WTC11 (cell line): ENCODE measurements around the gene CYP3A4. TPM values are rescaled to one million over a fixed set of nuclear protein-coding genes. Genes with fewer than 3 reads are reported as not detected.

Source experiments
- ATAC-seq: fragments of 200-7000 bp; cut with Tn5 transposase; 2 replicates; pipeline ENCODE4 v1.10.0; 2021; ENCODE audit warnings: mild to moderate bottlenecking, moderate library complexity
- CTCF ChIA-PET: fragments of 300-600 bp; sonication (Branson Sonifier 250); formaldehyde crosslinking; loops from one replicate; lab custom pipeline; 2021; ENCODE audit warnings: antibody characterized with exemption; lab: Charles Lee
- POLR2A ChIA-PET: fragments of 350-600 bp; sonication (Branson Sonifier 250); formaldehyde crosslinking; loops from one replicate; lab custom pipeline; 2021; ENCODE audit warnings: antibody characterized with exemption; lab: Charles Lee
- DNase-seq: peaks from one replicate; pipeline ENCODE4 v3.0.0; 2021; ENCODE audit warnings: low spot score
- H3K27ac Mint-ChIP-seq: 2 replicates; pipeline ENCODE4 v1.8.0; 2021; ENCODE audit warnings: mixed read lengths
- H3K27me3 Mint-ChIP-seq: 2 replicates; pipeline ENCODE4 v1.8.0; 2021; ENCODE audit warnings: low read depth, mild to moderate bottlenecking, moderate library complexity, mixed read lengths
- H3K36me3 Mint-ChIP-seq: 2 replicates; pipeline ENCODE4 v1.8.0; 2021; ENCODE audit warnings: mixed read lengths
- H3K4me1 Mint-ChIP-seq: 2 replicates; pipeline ENCODE4 v1.8.0; 2022; ENCODE audit warnings: mixed read lengths
- H3K4me3 Mint-ChIP-seq: 2 replicates; pipeline ENCODE4 v1.8.0; 2021; ENCODE audit warnings: mild to moderate bottlenecking, moderate library complexity, mixed read lengths
- H3K9me3 Mint-ChIP-seq: 2 replicates; pipeline ENCODE4 v1.8.0; 2021; ENCODE audit warnings: mixed read lengths
- ELF4 ChIP-seq: sonication (generic); formaldehyde crosslinking; IDR thresholded peaks from 2 replicates; pipeline ENCODE4 v1.8.1; 2022; ENCODE audit warnings: low read depth, mild to moderate bottlenecking, moderate library complexity, missing genetic modification reagents
- FOXK1 ChIP-seq: sonication (generic); formaldehyde crosslinking; IDR thresholded peaks from 2 replicates; pipeline ENCODE4 v1.8.0; 2022; ENCODE audit warnings: mild to moderate bottlenecking, moderate library complexity, missing genetic modification reagents
- FOXP1 ChIP-seq: sonication (generic); formaldehyde crosslinking; IDR thresholded peaks from 2 replicates; pipeline ENCODE4 v1.8.0; 2022; ENCODE audit warnings: missing genetic modification reagents, mild to moderate bottlenecking, moderate library complexity, borderline replicate concordance
- GRHL2 ChIP-seq: fragments of 250-450 bp; sonication (Bioruptor Pico); IDR thresholded peaks from 2 replicates; pipeline ENCODE4 v1.8.0; 2022; ENCODE audit warnings: mild to moderate bottlenecking, moderate library complexity; ENCODE audit not compliant: insufficient replicate concordance, severe bottlenecking
- MXD4 ChIP-seq: fragments of 250-450 bp; sonication (Bioruptor Pico); IDR thresholded peaks from 2 replicates; pipeline ENCODE4 v1.8.0; 2021; ENCODE audit warnings: mild to moderate bottlenecking, moderate library complexity, borderline replicate concordance
- NFE2L1 ChIP-seq: sonication (generic); formaldehyde crosslinking; IDR thresholded peaks from 2 replicates; pipeline ENCODE4 v1.8.1; 2023; ENCODE audit warnings: missing genetic modification reagents
- NFYB ChIP-seq: sonication (generic); formaldehyde crosslinking; conservative IDR thresholded peaks from 2 replicates; pipeline ENCODE4 v1.8.0; 2022; ENCODE audit warnings: low read depth, missing genetic modification reagents
- RELA ChIP-seq: sonication (generic); formaldehyde crosslinking; IDR thresholded peaks from 2 replicates; pipeline ENCODE4 v1.8.1; 2022; ENCODE audit warnings: missing genetic modification reagents, mild to moderate bottlenecking, borderline replicate concordance
- ZBTB21 ChIP-seq: sonication (generic); formaldehyde crosslinking; IDR thresholded peaks from 2 replicates; pipeline ENCODE4 v1.8.1; 2023; ENCODE audit warnings: mild to moderate bottlenecking, missing genetic modification reagents, borderline replicate concordance
- ZNF138 ChIP-seq: sonication (generic); formaldehyde crosslinking; conservative IDR thresholded peaks from 2 replicates; pipeline ENCODE4 v1.8.1; 2022; ENCODE audit warnings: mild to moderate bottlenecking, moderate library complexity, missing genetic modification reagents
- ZNF263 ChIP-seq: sonication (generic); formaldehyde crosslinking; IDR thresholded peaks from 2 replicates; pipeline ENCODE4 v1.8.1; 2022; ENCODE audit warnings: low read depth, mild to moderate bottlenecking, moderate library complexity, missing genetic modification reagents
- total RNA-seq: library from RNA; stranded (reverse); gene quantifications from 3 replicates; pipeline ENCODE4 v1.2.3, GENCODE V29; 2021
- TF ChIP-seq, protein P1 (sequence below): sonication (generic); formaldehyde crosslinking; IDR thresholded peaks from 2 replicates; pipeline ENCODE4 v1.8.1; 2022; ENCODE audit warnings: low read depth, mild to moderate bottlenecking, moderate library complexity, missing genetic modification reagents, borderline replicate concordance
- TF ChIP-seq, protein P2 (sequence below): sonication (generic); formaldehyde crosslinking; IDR thresholded peaks from 2 replicates; pipeline ENCODE4 v1.8.0; 2022; ENCODE audit warnings: mild to moderate bottlenecking, missing genetic modification reagents
- TF ChIP-seq, protein P3 (sequence below): fragments of 250-450 bp; sonication (Bioruptor Pico); IDR thresholded peaks from 2 replicates; pipeline ENCODE4 v1.9.0; 2021; ENCODE audit warnings: mild to moderate bottlenecking
- TF ChIP-seq, protein P4 (sequence below): sonication (generic); formaldehyde crosslinking; IDR thresholded peaks from 2 replicates; pipeline ENCODE4 v1.8.0; 2023; ENCODE audit warnings: mild to moderate bottlenecking, missing genetic modification reagents
- TF ChIP-seq, protein P5 (sequence below): sonication (generic); formaldehyde crosslinking; IDR thresholded peaks from 2 replicates; pipeline ENCODE4 v1.8.0; 2023; ENCODE audit warnings: missing genetic modification reagents
- TF ChIP-seq, protein P6 (sequence below): fragments of 250-450 bp; sonication (Bioruptor Pico); conservative IDR thresholded peaks from 2 replicates; pipeline ENCODE4 v1.9.0; 2021; ENCODE audit warnings: mild to moderate bottlenecking
- TF ChIP-seq, protein P7 (sequence below): sonication (generic); formaldehyde crosslinking; IDR thresholded peaks from 2 replicates; pipeline ENCODE4 v1.8.1; 2022; ENCODE audit warnings: mild to moderate bottlenecking, moderate library complexity, missing genetic modification reagents
- TF ChIP-seq, protein P8 (sequence below): fragments of 250-450 bp; sonication (Bioruptor Pico); IDR thresholded peaks from 2 replicates; pipeline ENCODE4 v2.1.2; 2022; ENCODE audit warnings: mild to moderate bottlenecking, moderate library complexity

Gene CYP3A4
- total RNA-seq, 1 experiment from 2014 or later: 0.33 TPM

DNA sequence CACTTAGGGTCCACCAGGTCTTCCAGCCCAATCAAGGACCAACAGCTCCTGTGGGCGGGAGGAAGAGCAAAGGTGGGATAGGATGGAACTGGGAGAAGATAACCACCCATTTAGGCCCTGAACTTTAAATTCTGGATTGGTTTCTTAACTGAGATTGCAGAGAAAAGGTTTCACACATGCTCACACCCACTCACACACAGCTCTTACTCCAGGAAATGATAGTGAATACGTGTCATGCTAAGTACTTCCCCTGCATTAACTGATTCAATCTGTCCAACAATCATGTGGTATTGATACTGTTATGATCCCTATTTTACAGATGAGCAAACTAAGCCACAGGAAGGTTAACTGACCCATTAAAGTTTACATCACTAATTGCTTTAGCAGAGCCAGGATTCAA lies 4.6 kb upstream of the CYP3A4 start:
- Mint-ChIP-seq H3K36me3 (no peaks in the 10 kb centered on the region), H3K27ac (no peak overlapping the region), H3K9me3 (no peaks in the 10 kb centered on the region), H3K4me1 (no peaks in the 10 kb centered on the region), H3K27me3 (peaks cover 7% of the 10 kb centered on the region), H3K4me3 (no peak overlapping the region)
- TF ChIP-seq ELF4 (CRISPR knock-in tag): no peak
- TF ChIP-seq, protein P1, sequence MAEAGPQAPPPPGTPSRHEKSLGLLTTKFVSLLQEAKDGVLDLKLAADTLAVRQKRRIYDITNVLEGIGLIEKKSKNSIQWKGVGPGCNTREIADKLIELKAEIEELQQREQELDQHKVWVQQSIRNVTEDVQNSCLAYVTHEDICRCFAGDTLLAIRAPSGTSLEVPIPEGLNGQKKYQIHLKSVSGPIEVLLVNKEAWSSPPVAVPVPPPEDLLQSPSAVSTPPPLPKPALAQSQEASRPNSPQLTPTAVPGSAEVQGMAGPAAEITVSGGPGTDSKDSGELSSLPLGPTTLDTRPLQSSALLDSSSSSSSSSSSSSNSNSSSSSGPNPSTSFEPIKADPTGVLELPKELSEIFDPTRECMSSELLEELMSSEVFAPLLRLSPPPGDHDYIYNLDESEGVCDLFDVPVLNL (CRISPR knock-in tag): no peak
- TF ChIP-seq, protein P2, sequence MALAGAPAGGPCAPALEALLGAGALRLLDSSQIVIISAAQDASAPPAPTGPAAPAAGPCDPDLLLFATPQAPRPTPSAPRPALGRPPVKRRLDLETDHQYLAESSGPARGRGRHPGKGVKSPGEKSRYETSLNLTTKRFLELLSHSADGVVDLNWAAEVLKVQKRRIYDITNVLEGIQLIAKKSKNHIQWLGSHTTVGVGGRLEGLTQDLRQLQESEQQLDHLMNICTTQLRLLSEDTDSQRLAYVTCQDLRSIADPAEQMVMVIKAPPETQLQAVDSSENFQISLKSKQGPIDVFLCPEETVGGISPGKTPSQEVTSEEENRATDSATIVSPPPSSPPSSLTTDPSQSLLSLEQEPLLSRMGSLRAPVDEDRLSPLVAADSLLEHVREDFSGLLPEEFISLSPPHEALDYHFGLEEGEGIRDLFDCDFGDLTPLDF (CRISPR knock-in tag): no peak
- TF ChIP-seq FOXK1: no peak
- TF ChIP-seq ZNF138 (CRISPR knock-in tag): no peak
- TF ChIP-seq MXD4 (CRISPR knock-in tag): no peak
- TF ChIP-seq ZNF263 (CRISPR knock-in tag): no peak
- TF ChIP-seq RELA (CRISPR knock-in tag): no peak
- TF ChIP-seq, protein P3, sequence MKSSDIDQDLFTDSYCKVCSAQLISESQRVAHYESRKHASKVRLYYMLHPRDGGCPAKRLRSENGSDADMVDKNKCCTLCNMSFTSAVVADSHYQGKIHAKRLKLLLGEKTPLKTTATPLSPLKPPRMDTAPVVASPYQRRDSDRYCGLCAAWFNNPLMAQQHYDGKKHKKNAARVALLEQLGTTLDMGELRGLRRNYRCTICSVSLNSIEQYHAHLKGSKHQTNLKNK (CRISPR knock-in tag): no peak
- TF ChIP-seq, protein P4, sequence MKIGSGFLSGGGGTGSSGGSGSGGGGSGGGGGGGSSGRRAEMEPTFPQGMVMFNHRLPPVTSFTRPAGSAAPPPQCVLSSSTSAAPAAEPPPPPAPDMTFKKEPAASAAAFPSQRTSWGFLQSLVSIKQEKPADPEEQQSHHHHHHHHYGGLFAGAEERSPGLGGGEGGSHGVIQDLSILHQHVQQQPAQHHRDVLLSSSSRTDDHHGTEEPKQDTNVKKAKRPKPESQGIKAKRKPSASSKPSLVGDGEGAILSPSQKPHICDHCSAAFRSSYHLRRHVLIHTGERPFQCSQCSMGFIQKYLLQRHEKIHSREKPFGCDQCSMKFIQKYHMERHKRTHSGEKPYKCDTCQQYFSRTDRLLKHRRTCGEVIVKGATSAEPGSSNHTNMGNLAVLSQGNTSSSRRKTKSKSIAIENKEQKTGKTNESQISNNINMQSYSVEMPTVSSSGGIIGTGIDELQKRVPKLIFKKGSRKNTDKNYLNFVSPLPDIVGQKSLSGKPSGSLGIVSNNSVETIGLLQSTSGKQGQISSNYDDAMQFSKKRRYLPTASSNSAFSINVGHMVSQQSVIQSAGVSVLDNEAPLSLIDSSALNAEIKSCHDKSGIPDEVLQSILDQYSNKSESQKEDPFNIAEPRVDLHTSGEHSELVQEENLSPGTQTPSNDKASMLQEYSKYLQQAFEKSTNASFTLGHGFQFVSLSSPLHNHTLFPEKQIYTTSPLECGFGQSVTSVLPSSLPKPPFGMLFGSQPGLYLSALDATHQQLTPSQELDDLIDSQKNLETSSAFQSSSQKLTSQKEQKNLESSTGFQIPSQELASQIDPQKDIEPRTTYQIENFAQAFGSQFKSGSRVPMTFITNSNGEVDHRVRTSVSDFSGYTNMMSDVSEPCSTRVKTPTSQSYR (CRISPR knock-in tag): no peak
- TF ChIP-seq, protein P5, sequence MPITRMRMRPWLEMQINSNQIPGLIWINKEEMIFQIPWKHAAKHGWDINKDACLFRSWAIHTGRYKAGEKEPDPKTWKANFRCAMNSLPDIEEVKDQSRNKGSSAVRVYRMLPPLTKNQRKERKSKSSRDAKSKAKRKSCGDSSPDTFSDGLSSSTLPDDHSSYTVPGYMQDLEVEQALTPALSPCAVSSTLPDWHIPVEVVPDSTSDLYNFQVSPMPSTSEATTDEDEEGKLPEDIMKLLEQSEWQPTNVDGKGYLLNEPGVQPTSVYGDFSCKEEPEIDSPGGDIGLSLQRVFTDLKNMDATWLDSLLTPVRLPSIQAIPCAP: no peak
- no peak for TF ChIP-seq GRHL2
- DNase-seq (no peak), ATAC-seq (no peak)
- CTCF ChIA-PET: no interaction called here
- POLR2A ChIA-PET: no interaction called here

DNA sequence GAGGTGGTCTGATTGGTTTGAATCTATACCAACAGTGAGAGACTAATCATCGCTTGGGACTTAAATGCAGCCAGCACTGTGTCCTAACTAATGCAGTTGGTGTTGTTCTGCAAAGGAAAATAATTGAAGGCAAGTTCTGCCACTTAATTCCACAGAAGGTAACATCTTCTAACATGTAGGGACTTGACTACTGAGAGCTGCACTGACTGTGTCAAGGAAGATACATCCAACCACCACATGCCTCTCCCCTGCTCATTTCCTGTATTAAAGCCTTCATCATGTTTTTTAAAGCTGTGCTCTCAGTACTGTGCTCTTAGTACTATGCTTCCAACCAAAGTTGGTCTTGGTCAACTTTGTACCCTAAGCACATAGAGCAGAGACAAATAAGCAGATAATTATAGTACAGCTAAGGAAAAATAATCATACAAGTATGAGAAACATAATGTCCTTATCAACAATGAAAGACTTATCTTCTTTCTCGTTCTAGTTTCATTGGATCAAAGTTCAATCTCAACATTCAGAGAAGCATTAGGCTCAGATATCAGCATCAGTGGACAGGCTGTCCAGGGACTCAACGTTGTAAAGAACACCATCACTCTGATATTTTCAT lies 2.8 kb upstream of the CYP3A4 start:
- Mint-ChIP-seq H3K4me1 (peaks cover 8% of the 10 kb centered on the region; the same call in 1 of the 2 replicates), H3K36me3 (no peaks in the 10 kb centered on the region), H3K9me3 (no peaks in the 10 kb centered on the region), H3K27ac (no peak overlapping the region), H3K4me3 (no peak overlapping the region), H3K27me3 (peaks cover 7% of the 10 kb centered on the region)
- POLR2A ChIA-PET: no interaction called here
- ATAC-seq (no peak), DNase-seq (no peak)
- CTCF ChIA-PET: no interaction called here
- TF ChIP-seq ZBTB21 (no peak), MXD4 (CRISPR knock-in tag) (no peak), NFE2L1 (CRISPR knock-in tag) (no peak), ZNF138 (CRISPR knock-in tag) (no peak), FOXP1 (CRISPR knock-in tag) (no peak), FOXK1 (no peak), NFYB (no peak)
- TF ChIP-seq, protein P6, sequence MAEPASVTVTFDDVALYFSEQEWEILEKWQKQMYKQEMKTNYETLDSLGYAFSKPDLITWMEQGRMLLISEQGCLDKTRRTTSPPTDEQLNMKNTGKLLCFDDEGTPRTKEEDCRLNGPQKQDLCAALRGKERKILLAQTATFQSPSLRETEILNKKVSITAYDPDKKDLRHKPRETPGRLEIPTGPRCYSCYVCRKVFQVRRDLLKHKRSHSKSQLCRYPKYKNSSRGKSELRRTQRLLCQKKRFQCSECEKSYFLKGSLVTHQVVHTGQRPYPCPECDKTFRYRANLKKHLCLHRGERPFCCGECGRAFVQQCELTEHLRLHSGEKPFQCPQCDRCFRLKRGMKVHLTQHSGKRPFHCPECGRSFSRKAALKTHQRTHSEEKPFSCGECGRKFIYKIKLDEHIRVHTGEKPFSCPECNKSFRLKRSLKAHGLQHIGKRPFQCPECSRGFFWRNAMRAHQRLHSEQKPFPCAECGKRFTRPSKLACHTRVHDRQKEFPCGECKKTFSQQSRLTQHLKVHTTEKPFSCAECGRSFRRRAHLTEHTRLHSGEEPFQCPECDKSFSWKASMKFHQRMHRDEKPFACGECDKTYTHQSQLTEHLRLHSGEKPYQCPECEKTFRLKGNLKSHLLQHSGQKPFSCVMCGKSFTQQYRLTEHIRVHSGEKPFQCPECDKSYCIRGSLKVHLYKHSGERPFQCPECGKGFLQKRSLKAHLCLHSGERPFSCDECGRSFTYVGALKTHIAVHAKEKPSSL (CRISPR knock-in tag): no peak
- TF ChIP-seq, protein P7, sequence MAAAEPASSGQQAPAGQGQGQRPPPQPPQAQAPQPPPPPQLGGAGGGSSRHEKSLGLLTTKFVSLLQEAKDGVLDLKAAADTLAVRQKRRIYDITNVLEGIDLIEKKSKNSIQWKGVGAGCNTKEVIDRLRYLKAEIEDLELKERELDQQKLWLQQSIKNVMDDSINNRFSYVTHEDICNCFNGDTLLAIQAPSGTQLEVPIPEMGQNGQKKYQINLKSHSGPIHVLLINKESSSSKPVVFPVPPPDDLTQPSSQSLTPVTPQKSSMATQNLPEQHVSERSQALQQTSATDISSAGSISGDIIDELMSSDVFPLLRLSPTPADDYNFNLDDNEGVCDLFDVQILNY: no peak
- TF ChIP-seq, protein P8, sequence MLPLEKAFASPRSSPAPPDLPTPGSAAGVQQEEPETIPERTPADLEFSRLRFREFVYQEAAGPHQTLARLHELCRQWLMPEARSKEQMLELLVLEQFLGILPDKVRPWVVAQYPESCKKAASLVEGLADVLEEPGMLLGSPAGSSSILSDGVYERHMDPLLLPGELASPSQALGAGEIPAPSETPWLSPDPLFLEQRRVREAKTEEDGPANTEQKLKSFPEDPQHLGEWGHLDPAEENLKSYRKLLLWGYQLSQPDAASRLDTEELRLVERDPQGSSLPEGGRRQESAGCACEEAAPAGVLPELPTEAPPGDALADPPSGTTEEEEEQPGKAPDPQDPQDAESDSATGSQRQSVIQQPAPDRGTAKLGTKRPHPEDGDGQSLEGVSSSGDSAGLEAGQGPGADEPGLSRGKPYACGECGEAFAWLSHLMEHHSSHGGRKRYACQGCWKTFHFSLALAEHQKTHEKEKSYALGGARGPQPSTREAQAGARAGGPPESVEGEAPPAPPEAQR: no peak
